HCT116 (cell line): ENCODE measurements around the gene ESR2.

ENCODE experiments used
- ATF3 ChIP-seq: IDR thresholded peaks from 2 replicates; pipeline ENCODE4 v1.6.1; 2012
- CEBPB ChIP-seq: IDR thresholded peaks from 2 replicates; pipeline ENCODE4 v1.6.1; 2012; ENCODE audit warnings: low read depth
- CTCF ChIP-seq, 3 experiments: fragments of 200-600 bp in 1 of 3; sonication (generic) in 1 of 3; IDR thresholded peaks in 2 of 3; conservative IDR thresholded peaks in 1 of 3; 2 replicates each; pipeline ENCODE4 v1.5.1; 2012 to 2017; ENCODE audit warnings: low read depth in 2 of 3, low read length in 2 of 3, antibody characterized with exemption in 1 of 3, borderline replicate concordance in 1 of 3, control low read depth in 1 of 3, mild to moderate bottlenecking in 1 of 3, mixed read lengths in 1 of 3, mixed run types in 1 of 3, moderate library complexity in 1 of 3; ENCODE audit not compliant: insufficient read depth in 1 of 3
- EZH2 ChIP-seq: fragments of 200-600 bp; sonication (generic); IDR thresholded peaks from 2 replicates; pipeline ENCODE4 v1.6.1; 2017; ENCODE audit warnings: antibody characterized with exemption, mixed run types
- EZH2phosphoT487 ChIP-seq: fragments of 200-600 bp; IDR thresholded peaks from 2 replicates; pipeline ENCODE4 v1.6.1; 2018; ENCODE audit warnings: antibody characterized with exemption, borderline replicate concordance
- POLR2A ChIP-seq: IDR thresholded peaks from 2 replicates; pipeline ENCODE4 v1.7.0; 2011; ENCODE audit warnings: borderline replicate concordance; ENCODE audit not compliant: insufficient read depth, insufficient read length; ENCODE audit errors: extremely low read depth
- POLR2AphosphoS5 ChIP-seq: IDR thresholded peaks from 2 replicates; pipeline ENCODE4 v1.6.1; 2011; ENCODE audit warnings: mild to moderate bottlenecking, low read depth, low read length, moderate library complexity
- RAD21 ChIP-seq: IDR thresholded peaks from 2 replicates; pipeline ENCODE4 v1.6.1; 2012; ENCODE audit warnings: low read depth, mild to moderate bottlenecking
- SIN3A ChIP-seq: IDR thresholded peaks from 2 replicates; pipeline ENCODE4 v1.6.1; 2012; ENCODE audit warnings: low read depth
- YY1 ChIP-seq: IDR thresholded peaks from 2 replicates; pipeline ENCODE4 v1.6.1; 2011; ENCODE audit warnings: low read length, low read depth, moderate library complexity, mild to moderate bottlenecking; ENCODE audit not compliant: insufficient replicate concordance; ENCODE audit errors: extremely low read depth
- ZBTB33 ChIP-seq: IDR thresholded peaks from 2 replicates; pipeline ENCODE4 v1.6.1; 2011; ENCODE audit warnings: mild to moderate bottlenecking, low read length, moderate library complexity; ENCODE audit not compliant: insufficient replicate concordance; ENCODE audit errors: extremely low read depth
- ZFX ChIP-seq: fragments of 450-650 bp; IDR thresholded peaks from 2 replicates; pipeline ENCODE4 v1.6.1; 2017

- TF ChIP-seq YY1 (no peak), CTCF (IDR thresholded peaks at IDR 0.05 in 2 of 3, conservative IDR thresholded peaks at IDR 0.05 in 1 of 3; ENCODE audit: borderline replicate concordance in 1 of 3, insufficient read depth in 1 of 3, low read depth in 2 of 3, low read length in 2 of 3) (no peak), POLR2A (no peak), EZH2 (no peak), ZFX (no peak), SIN3A (no peak), CEBPB (no peak), POLR2AphosphoS5 (no peak), EZH2phosphoT487 (no peak), ATF3 (no peak), RAD21 (no peak), ZBTB33 (no peak)
These were observed 181.1 kb downstream of the ESR2 start for GRCh38 chr14:64112867-64113678.
